Adrenal gland (tissue), 12 donors: ENCODE measurements around the gene PRRG1. TPM values are rescaled to one million over a fixed set of nuclear protein-coding genes. Genes with fewer than 3 reads are reported as not detected.

Source experiments
- DNase-seq, 7 donors: peaks; one replicate each; pipeline ENCODE4 v3.0.0-alpha.2; 2019 to 2020
- H3K27ac ChIP-seq, 5 donors: fragments of 200-600 bp; sonication (generic) in 4 of 5; 1 replicate in 3 of 5; 2 replicates in 2 of 5; pipeline versions ENCODE4 v1.5.1 to v1.8.0; 2016 to 2020; ENCODE audit warnings: mild to moderate bottlenecking in 1 of 5
- H3K27me3 ChIP-seq: fragments of 200-600 bp; 2 replicates; pipeline ENCODE4 v1.8.0; 2021
- H3K36me3 ChIP-seq, 2 donors: fragments of 200-600 bp; replicated peaks in 1 of 2; 1 replicate in 1 of 2; 2 replicates in 1 of 2; pipeline versions ENCODE4 v1.5.1 to v1.8.0; 2018 to 2022
- H3K4me1 ChIP-seq, 2 donors: fragments of 200-600 bp; replicated peaks in 1 of 2; 1 replicate in 1 of 2; 2 replicates in 1 of 2; pipeline versions ENCODE4 v1.5.1 to v1.8.0; 2018 to 2021
- H3K4me3 ChIP-seq, 4 donors: fragments of 200-600 bp; sonication (generic) in 3 of 4; one replicate each; pipeline ENCODE4 v1.5.1; 2016 to 2018
- H3K9me3 ChIP-seq, 3 donors: fragments of 200-600 bp; sonication (generic) in 1 of 3; replicated peaks in 1 of 3; 1 replicate in 2 of 3; 2 replicates in 1 of 3; pipeline versions ENCODE4 v1.5.1 to v1.8.0; 2016 to 2021
- POLR2A ChIP-seq, 2 donors: fragments of 450-650 bp; IDR thresholded peaks; one replicate each; pipeline ENCODE4 v1.6.1; 2017; ENCODE audit warnings: antibody characterized with exemption in 2 of 2, mild to moderate bottlenecking in 2 of 2, moderate library complexity in 1 of 2
- WGBS, 4 donors: extraction: QIAGEN DNeasy Blood & Tissue Kit in 2 of 4; methylation state at CpG; one replicate each; pipeline versions ENCODE4 v1.1.5 to v1.1.7; 2013 to 2017; 5-methylcytosine and 5-hydroxymethylcytosine counted together
- intact Hi-C, 2 donors: fragments of 100-400 bp; cut with DNase I; formaldehyde crosslinking; loops; one replicate each; pipeline versions ENCODE4 v1.14.1 to v1.15.0; 2022 to 2023
- polyA plus RNA-seq, 3 donors: library from polyadenylated mRNA; stranded (reverse); fragments of 200-250 nt in 2 of 3; fragments of 350-450 nt in 1 of 3; fragmentation: Illumina TruSeq in 1 of 3; extraction: RNeasy Lipid Tissue Mini Kit (QIAGEN cat#74804) in 1 of 3; gene quantifications; one replicate each; pipeline ENCODE4 v1.2.3, GENCODE V29; 2013 to 2014
- total RNA-seq, 9 donors: library from RNA; depleted of rRNA in 4 of 9; stranded (reverse); fragments of >200 nt in 4 of 9; fragments of 120-200 nt in 1 of 9; fragmentation: NEBNext Ultra II Directional in 1 of 9; extraction: Animal tissue kit (Norgen Biotek cat#: 25700) in 1 of 9; gene quantifications; one replicate each; pipeline versions ENCODE4 v1.1.0 to v1.2.4, GENCODE V29; 2013 to 2023
- TF ChIP-seq, protein P1 (sequence below), 6 experiments: fragments of 450-650 bp in 4 of 6; fragments of 200-600 bp in 2 of 6; sonication (generic) in 1 of 6; IDR thresholded peaks; 1 replicate in 5 of 6; 2 replicates in 1 of 6; pipeline versions ENCODE4 v1.5.1 to v1.8.0; 2016 to 2021; ENCODE audit warnings: antibody characterized with exemption in 6 of 6, mild to moderate bottlenecking in 2 of 6, moderate library complexity in 1 of 6
- donor health status: healthy with polysubstance abuse.
- donor health status: Bipolar disorder and iron deficiency.
- donor health status: DM: yes; HTN: yes; CAD: no.
- donor health status: DM: no; HTN: no; CAD: no.
- donor health status: DM: no; HTN: no; CAD: no.
- donor health status: DM: yes; HTN: yes; CAD: no.

Gene PRRG1
- total and polyA plus RNA-seq, 12 donors: 2.4 to 23.8 (median 10.1) TPM

DNA sequence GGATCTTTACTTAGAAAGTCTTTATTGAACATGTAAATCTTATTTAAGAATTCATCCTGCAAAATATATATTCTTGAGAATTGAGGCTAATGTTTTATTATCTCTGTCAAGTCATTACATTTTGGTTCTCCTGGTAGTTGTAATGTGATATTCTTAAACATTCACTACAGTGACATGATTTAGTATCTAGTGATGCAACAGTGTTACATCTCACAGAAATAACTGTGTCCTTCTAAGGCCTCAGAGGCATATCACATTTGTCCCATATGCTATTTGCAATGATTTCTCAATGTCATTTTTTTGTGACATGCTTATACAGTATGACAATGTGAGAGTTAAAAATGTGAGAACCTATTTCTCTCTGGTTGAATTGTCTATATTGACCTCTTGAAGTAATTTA, 34.1 kb downstream of the PRRG1 start:
- TF ChIP-seq POLR2A (IDR thresholded peaks at IDR 0.05): no peak
- TF ChIP-seq, protein P1, sequence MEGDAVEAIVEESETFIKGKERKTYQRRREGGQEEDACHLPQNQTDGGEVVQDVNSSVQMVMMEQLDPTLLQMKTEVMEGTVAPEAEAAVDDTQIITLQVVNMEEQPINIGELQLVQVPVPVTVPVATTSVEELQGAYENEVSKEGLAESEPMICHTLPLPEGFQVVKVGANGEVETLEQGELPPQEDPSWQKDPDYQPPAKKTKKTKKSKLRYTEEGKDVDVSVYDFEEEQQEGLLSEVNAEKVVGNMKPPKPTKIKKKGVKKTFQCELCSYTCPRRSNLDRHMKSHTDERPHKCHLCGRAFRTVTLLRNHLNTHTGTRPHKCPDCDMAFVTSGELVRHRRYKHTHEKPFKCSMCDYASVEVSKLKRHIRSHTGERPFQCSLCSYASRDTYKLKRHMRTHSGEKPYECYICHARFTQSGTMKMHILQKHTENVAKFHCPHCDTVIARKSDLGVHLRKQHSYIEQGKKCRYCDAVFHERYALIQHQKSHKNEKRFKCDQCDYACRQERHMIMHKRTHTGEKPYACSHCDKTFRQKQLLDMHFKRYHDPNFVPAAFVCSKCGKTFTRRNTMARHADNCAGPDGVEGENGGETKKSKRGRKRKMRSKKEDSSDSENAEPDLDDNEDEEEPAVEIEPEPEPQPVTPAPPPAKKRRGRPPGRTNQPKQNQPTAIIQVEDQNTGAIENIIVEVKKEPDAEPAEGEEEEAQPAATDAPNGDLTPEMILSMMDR (IDR thresholded peaks at IDR 0.05): no peak
- no peak for DNase-seq
- no peak overlapping the region for H3K27ac ChIP-seq
- no peaks in the 10 kb centered on the region for H3K36me3 ChIP-seq
- H3K4me1 ChIP-seq: peaks cover 0 to 8% of the 10 kb centered on the region in 2 donors
- H3K4me3 ChIP-seq: no peak overlapping the region
- no peaks in the 10 kb centered on the region for H3K27me3 ChIP-seq
- no peaks in the 10 kb centered on the region for H3K9me3 ChIP-seq
- intact Hi-C loops: no loop called here

DNA sequence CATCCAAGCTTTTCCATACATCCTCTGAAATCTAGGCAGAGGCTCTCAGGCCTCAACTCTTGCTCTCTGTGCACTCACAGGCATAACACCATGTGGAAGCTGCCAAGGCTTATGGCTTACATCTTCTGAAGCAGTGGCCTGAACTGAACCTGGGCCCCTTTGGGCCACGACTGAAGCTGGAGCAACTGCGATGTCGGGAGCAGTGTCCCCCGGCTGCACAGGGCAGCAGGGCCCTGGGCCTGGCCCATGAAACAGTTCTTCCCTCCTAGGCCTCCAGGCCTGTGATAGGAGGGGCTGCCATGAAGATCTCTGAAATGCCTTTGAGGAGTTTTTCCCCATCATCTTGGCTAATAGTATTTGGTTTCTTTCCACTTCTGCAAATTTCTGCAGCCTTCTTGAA, 39.2 kb downstream of the PRRG1 start:
- 75 to 97% (median 94%) methylated on average over 3 to 4 of the region's 4 CpGs for WGBS, 4 donors
- Histone ChIP-seq H3K27ac (no peak overlapping the region), H3K4me1 (no peaks in the 10 kb centered on the region), H3K27me3 (no peaks in the 10 kb centered on the region), H3K4me3 (no peak overlapping the region), H3K9me3 (no peaks in the 10 kb centered on the region), H3K36me3 (no peaks in the 10 kb centered on the region)
- DNase-seq: no peak
- intact Hi-C loops: no loop called here
- TF ChIP-seq, protein P1 (IDR thresholded peaks at IDR 0.05): no peak
- no peak for TF ChIP-seq POLR2A (IDR thresholded peaks at IDR 0.05)

DNA sequence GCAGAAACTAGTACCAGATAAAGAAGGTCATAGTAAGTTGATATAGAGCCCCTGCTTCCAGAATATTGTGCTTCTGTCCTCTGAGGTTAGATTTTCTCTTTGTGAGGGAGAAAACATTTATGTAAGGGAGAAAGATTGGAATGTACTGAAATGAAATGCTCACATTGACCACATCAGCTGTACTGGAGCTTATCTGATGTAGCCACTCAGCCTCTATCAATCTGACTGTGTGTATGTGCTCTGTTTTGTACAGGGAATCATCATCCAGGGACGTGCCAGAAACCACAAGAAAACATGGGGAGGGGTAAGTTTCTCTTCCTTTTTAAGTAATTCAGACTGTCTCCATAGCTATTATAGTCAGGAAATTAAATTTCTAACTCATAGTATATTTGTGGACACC, 56.8 kb downstream of the PRRG1 start:
- intact Hi-C loops: no loop called here
- Histone ChIP-seq H3K27me3 (no peaks in the 10 kb centered on the region), H3K9me3 (no peaks in the 10 kb centered on the region), H3K27ac (no peak overlapping the region), H3K4me3 (no peak overlapping the region), H3K36me3 (no peaks in the 10 kb centered on the region), H3K4me1 (peaks cover 0 to 8% of the 10 kb centered on the region in 2 donors)
- 20 to 40% (median 33%) methylated on average over 1 of the region's 1 CpG for WGBS, 4 donors
- no peak for DNase-seq
- no peak for TF ChIP-seq POLR2A (IDR thresholded peaks at IDR 0.05)
- TF ChIP-seq, protein P1 (IDR thresholded peaks at IDR 0.05): no peak

DNA sequence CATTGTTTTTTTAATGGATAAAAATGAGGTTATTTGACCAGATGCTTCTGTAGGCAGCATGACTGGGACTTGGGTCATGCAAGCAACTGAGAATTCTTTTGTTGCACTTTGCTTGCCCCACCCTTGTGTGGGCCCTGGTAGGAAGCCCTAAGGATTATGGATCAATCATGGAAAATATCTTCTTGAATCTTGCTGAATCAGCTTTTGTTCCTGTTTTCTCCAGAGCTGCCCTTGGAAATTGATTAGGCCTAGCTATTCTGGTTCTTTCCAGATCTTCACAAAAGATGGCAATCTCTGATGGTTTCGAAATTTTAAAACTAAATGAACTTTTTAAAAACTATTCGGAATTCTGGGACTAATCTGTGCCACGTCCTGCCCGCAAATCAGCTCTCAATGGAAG, 58.6 kb downstream of the PRRG1 start:
- H3K27me3 ChIP-seq: no peaks in the 10 kb centered on the region
- no peak for DNase-seq
- peaks cover 0 to 8% of the 10 kb centered on the region in 2 donors for H3K4me1 ChIP-seq
- no peaks in the 10 kb centered on the region for H3K9me3 ChIP-seq
- intact Hi-C loops: no loop called here
- H3K4me3 ChIP-seq: no peak overlapping the region
- 75 to 95% (median 89%) methylated on average over 4 of the region's 4 CpGs for WGBS, 4 donors
- H3K36me3 ChIP-seq: no peaks in the 10 kb centered on the region
- no peak for TF ChIP-seq POLR2A (IDR thresholded peaks at IDR 0.05)
- TF ChIP-seq, protein P1 (IDR thresholded peaks at IDR 0.05): no peak
- H3K27ac ChIP-seq: no peak overlapping the region
